ENCODE data around the gene LYRM4.
"Not testable (repeated sequence)": the region's sequence is repeated elsewhere in the genome, so short reads cannot be mapped to it uniquely, and the experiment has no call there.

The LYRM4 gene

DNA sequence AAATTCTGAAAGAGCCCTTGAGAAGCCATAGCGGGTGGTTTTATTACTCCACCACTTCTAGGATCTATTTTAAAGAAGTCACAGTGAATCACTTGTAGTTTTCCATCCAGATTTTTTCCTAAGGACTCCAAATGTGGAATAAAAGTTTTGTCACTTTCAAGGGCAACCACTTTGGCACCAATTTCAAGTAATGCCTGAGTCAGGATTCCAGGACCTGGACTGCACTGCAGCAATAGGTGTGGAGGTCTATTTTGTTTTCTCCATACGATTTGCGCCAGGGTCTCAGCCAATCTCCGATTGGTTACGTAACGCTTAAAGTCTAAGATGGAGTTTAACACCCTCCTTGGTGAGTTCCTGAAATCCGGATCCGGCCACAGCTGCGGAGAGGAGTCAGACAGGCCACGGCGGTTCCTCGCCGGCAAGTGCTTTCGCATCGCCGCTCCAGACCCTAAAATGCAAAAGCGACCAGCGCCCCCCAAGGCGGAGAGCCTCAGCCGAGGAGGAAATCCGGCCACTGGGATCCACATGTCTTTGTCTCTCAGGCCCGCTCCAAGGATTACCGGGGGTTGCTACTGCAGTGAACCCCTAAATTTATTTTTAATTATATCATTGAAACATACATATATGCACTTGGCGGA is 194.2 kb downstream of the LYRM4 start:
- no peak for DNase-seq

DNA sequence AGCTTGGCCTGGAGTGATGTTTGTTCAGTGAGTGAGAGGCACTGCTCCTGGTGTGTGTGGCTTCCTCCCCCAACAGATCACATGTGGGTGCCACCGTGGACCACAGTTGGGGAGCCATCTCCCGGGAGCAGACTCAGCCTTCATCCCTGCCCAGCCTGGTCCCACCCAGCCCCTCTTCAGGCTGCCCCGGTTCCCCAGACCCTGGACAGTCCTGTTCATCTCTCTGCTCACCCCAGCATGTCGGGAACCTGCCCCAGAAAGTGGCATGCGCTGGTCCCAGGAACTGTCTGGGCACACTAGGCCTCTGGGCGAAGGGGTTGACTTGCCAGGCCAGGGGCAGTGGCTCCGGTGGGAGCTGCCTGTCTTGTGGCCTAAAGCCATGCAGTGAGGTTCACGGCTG is 197.1 kb downstream of the LYRM4 start:
- DNase-seq: no peak

DNA sequence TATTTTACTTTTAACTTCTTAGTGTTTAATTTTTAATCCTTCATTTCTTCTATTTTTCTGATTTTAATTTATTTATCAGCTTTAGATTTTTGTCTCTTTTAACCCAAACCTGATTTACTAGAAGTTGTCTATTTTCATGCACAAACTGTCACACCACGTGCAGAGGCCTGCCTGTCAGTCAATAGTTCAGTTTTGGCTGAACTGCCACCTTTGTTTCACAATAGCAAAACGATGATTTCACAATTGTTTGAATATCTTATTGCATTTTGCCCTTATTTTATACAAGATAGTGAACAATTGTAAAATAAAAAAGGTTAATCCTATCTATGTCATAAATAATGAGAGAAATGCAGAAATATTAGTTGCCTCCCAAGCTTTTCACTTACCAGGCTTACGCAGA is 199.6 kb downstream of the LYRM4 start:
- no peak for DNase-seq

DNA sequence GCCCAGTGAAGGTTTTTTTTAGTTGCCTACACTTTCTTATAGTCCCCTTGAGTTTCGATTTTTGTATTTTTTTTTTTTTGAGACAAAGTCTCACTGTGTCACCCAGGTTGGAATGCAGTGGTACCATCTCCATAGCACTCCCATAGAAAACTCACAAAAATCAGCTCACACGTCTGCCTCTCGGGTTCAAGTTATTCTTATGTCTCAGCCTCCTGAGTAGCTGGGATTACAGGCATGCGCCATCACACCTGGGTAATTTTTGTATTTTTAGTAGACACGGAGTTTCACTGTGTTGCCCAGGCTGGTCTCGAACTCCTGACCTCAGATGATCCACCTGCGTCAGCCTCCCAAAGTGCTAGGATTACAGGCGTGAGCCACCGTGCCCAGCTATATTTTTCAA is 200.3 kb downstream of the LYRM4 start:
- DNase-seq: not testable (repeated sequence)

DNA sequence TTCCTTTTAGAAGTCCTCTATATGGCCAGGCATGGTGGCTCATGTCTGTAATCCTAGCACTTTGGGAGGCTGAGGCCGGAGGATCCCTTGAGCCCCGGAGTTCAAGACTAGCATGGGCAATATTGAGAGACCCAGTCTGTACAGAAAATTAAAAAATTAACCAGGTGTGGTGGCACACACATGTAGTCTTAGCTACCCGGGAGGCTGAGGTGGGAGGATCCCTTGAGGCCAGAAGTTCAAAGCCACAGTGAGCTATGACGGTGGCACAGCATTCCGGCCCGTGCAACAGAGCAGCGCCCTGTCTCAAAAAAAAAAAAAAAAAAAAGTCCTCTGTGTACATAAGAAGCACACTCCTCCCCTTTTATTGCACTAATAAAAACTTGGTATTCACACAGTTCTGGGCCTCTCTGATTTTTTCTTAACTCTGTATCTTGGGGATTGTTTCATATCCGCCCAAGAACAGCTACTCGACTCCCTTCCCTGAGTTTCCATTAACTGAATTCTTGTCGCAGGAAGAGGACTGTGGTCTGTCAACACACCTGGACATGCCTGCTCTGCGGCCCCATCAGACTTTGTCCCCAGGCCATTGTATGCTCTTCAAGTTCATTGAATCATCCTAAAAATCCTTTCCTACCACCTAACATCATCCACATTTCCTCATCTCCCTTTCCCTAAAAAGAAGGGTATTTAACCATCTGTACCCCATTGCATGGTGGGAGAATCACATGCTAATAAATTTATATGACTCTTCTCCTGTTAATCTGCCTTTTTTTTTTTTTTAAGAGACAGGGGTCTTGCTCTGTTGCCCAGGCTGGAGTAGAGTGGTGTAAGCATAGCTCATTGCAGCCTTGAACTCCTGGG is 201.5 kb downstream of the LYRM4 start:
- no peak for DNase-seq

All from NCI-H1092 (cell line).